ENCODE results near the gene SLC18B1. TPM values are rescaled to one million over a fixed set of nuclear protein-coding genes. Genes with fewer than 3 reads are reported as not detected.

Gene SLC18B1
- total RNA-seq, 4 donors from 2014 or later = 5.2 to 8.0 (median 7.2) TPM

GRCh38 chr6:132746048-132746447 is 52.4 kb downstream of the SLC18B1 start:
- no peak overlapping the region for H3K4me3 ChIP-seq (ENCODE audit: low read depth, poor library complexity, severe bottlenecking)
- DNase-seq (ENCODE audit: low spot score in 2 of 2) = no peak
- 55 to 65% methylated on average over 1 of the region's 1 CpG for WGBS, 2 donors
- intact Hi-C loops (cut with DNase I; ENCODE audit: low total_unique reads) = no loop called here
- TF ChIP-seq CTCF (IDR thresholded peaks at IDR 0.05) (no peak), POLR2A (IDR thresholded peaks at IDR 0.05) (no peak)

GRCh38 chr6:132742495-132742894 is 55.9 kb downstream of the SLC18B1 start:
- no peak for DNase-seq (ENCODE audit: low spot score in 2 of 2)
- TF ChIP-seq CTCF (IDR thresholded peaks at IDR 0.05) (no peak), POLR2A (IDR thresholded peaks at IDR 0.05) (no peak)
- intact Hi-C loops (cut with DNase I; ENCODE audit: low total_unique reads) = no loop called here
- 76 to 77% methylated on average over 4 of the region's 4 CpGs for WGBS, 2 donors
- H3K4me3 ChIP-seq (ENCODE audit: low read depth, poor library complexity, severe bottlenecking) = no peak overlapping the region

- DNase-seq (ENCODE audit: low spot score in 2 of 2) = no peak
- TF ChIP-seq CTCF (IDR thresholded peaks at IDR 0.05) = no peak
- TF ChIP-seq POLR2A (IDR thresholded peaks at IDR 0.05) = no peak
- 64 to 71% methylated on average over 1 of the region's 1 CpG for WGBS, 2 donors
- H3K4me3 ChIP-seq (ENCODE audit: low read depth, poor library complexity, severe bottlenecking) = no peak overlapping the region
- intact Hi-C loops (cut with DNase I; ENCODE audit: low total_unique reads) = no loop called here
These were observed 57.2 kb downstream of the SLC18B1 start for GRCh38 chr6:132741281-132741680.

- TF ChIP-seq POLR2A (IDR thresholded peaks at IDR 0.05) (no peak), CTCF (IDR thresholded peaks at IDR 0.05) (no peak)
- WGBS, 2 donors = 32 to 50% methylated on average over 1 of the region's 1 CpG
- intact Hi-C loops (cut with DNase I; ENCODE audit: low total_unique reads) = no loop called here
- DNase-seq (ENCODE audit: low spot score in 2 of 2) = no peak
- H3K4me3 ChIP-seq (ENCODE audit: low read depth, poor library complexity, severe bottlenecking) = no peak overlapping the region
These were observed 62.2 kb downstream of the SLC18B1 start for GRCh38 chr6:132736239-132736638.

GRCh38 chr6:132734694-132735236 is 63.7 kb downstream of the SLC18B1 start:
- WGBS, 2 donors = 18 to 20% methylated on average over 3 of the region's 3 CpGs
- no peak overlapping the region for H3K4me3 ChIP-seq (ENCODE audit: low read depth, poor library complexity, severe bottlenecking)
- intact Hi-C loops (cut with DNase I; ENCODE audit: low total_unique reads) = no loop called here
- DNase-seq (ENCODE audit: low spot score in 2 of 2) = no peak
- TF ChIP-seq POLR2A (IDR thresholded peaks at IDR 0.05) (no peak), CTCF (IDR thresholded peaks at IDR 0.05) (no peak)

- TF ChIP-seq CTCF (IDR thresholded peaks at IDR 0.05) (no peak), POLR2A (IDR thresholded peaks at IDR 0.05) (no peak)
- no peak overlapping the region for H3K4me3 ChIP-seq (ENCODE audit: low read depth, poor library complexity, severe bottlenecking)
- WGBS, 2 donors = 58 to 90% methylated on average over 1 of the region's 1 CpG
- no peak for DNase-seq (ENCODE audit: low spot score in 2 of 2)
- intact Hi-C loops (cut with DNase I; ENCODE audit: low total_unique reads) = no loop called here
These were observed 64.6 kb downstream of the SLC18B1 start for GRCh38 chr6:132733814-132734213.

Measured in lower leg skin (tissue), 4 donors.